GM12864 (cell line): Measurements from ENCODE around the gene BNIP3.
A peak's percentile ranks its signal among the peaks of the same experiment; 100 is the strongest.

Experiments
- DNase-seq: peaks from one replicate; pipeline ENCODE4 v3.0.0-alpha.2; 2011; ENCODE audit warnings: low read depth
- H3K4me3 ChIP-seq: 2 replicates; pipeline ENCODE4 v1.5.1; 2011; ENCODE audit warnings: mild to moderate bottlenecking, low read depth, low read length, control low read depth
- CTCF ChIP-seq: IDR thresholded peaks from 2 replicates; pipeline ENCODE4 v1.5.1; 2011; ENCODE audit warnings: low read depth, mild to moderate bottlenecking, moderate library complexity, low read length, control low read depth, inconsistent platforms; ENCODE audit errors: missing control alignments

BNIP3 gene

DNA sequence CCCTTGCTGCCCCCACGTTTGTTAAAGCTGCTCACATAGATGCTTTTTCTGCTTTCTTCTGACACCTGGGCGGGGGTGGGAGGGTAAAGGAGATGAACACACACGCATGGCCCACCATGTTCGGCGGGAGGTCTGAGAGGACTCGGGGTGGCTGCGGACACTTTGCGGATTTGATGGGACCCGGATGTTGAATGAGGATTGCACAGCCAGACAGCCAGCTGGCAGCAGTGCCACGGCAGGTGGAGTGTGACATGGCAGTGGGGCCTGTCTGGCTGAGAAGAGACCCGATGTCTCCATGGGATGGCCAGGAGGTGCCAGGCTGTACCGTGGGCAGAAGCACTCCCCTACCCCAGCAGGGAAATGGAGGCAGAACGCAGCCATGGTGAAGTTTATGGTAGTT is 49.7 kb downstream of the BNIP3 start:
- no peak overlapping the region for H3K4me3 ChIP-seq
- DNase-seq = no peak
- TF ChIP-seq CTCF = no peak

GRCh38 chr10:131930586-131931330 is 51.0 kb downstream of the BNIP3 start:
- no peak overlapping the region for H3K4me3 ChIP-seq
- DNase-seq = no peak
- no peak for TF ChIP-seq CTCF

GRCh38 chr10:131930150-131930549 is 51.6 kb downstream of the BNIP3 start:
- DNase-seq = no peak

GRCh38 chr10:131929122-131929845 is 52.4 kb downstream of the BNIP3 start:
- DNase-seq = no peak
- no peak overlapping the region for H3K4me3 ChIP-seq
- TF ChIP-seq CTCF = no peak

More at GRCh38 chr10:131930150-131930549, 51.6 kb downstream of the BNIP3 start:
- no peak for TF ChIP-seq CTCF
- H3K4me3 ChIP-seq = no peak overlapping the region

- peak; percentile 19 for DNase-seq
- no peak for TF ChIP-seq CTCF
- H3K4me3 ChIP-seq = no peak overlapping the region
Observed at GRCh38 chr10:131928248-131929095, 53.3 kb downstream of the BNIP3 start.

- H3K4me3 ChIP-seq = no peak overlapping the region
- no peak for TF ChIP-seq CTCF
Observed at GRCh38 chr10:131926743-131927595, 54.8 kb downstream of the BNIP3 start.

More at GRCh38 chr10:131926743-131927595, 54.8 kb downstream of the BNIP3 start:
- DNase-seq = no peak
